OCI-M2 (cell line): Measurements from ENCODE around the gene C15orf40.
"Not testable (repeated sequence)": the region's sequence is repeated elsewhere in the genome, so short reads cannot be mapped to it uniquely, and the experiment has no call there.

ENCODE experiments used
- DNase-seq: peaks from one replicate; lab custom pipeline; 2025; ENCODE audit not compliant: unreplicated experiment; lab: John Stamatoyannopoulos, UW

The C15orf40 gene

DNA sequence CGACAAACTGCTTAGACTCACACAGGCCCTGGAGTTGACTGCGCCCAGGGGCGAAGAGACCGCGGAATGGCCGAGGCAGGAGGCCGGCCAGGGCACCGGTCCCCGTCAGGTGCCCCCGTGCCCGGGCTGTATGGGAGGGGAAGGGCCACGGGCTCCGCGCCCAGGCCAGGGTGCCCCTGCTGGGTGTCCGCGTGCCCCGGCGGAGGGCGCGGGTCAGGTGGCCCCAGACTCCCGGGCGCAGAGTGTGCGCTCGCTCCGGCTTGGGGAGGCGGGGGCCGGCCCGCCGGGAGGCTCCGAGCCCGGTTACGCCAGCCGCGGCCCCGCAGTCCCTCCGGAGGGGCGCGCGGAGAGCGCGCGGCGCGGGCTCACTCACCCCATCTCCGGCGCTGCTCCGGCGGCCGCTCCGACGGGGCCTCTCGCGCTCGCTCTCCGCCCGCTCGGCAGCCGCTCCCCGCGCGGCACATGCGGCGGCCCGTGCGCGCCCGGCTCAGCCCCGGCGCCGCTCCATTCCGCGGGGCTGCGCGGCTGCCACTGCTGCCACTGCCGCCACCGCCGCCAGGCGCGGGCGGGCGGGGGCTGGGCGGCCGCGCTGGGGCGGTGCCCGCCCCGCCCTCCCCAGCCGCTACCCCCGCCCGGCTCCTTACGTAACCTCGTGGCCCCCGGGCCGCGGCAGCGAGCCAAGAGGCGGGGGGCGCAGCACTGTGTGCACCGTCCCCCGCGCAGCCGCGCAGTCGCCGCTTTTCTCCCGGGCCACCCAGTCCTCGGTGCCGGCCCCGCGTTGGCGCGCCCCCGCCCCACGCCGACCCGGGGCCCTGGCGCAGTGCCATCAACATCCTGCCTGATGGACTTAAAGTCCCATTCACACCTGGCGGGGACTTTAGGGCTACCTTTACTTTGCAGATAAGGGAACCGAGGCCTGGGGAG, 59.0 kb downstream of the C15orf40 start, which contains the start of gene HOMER2:
HOMER2 (minus strand) TSS at position 563 of the 924 bp plus-strand sequence; CDS start at position 378, 185 bp downstream.
- DNase-seq, result no peak

DNA sequence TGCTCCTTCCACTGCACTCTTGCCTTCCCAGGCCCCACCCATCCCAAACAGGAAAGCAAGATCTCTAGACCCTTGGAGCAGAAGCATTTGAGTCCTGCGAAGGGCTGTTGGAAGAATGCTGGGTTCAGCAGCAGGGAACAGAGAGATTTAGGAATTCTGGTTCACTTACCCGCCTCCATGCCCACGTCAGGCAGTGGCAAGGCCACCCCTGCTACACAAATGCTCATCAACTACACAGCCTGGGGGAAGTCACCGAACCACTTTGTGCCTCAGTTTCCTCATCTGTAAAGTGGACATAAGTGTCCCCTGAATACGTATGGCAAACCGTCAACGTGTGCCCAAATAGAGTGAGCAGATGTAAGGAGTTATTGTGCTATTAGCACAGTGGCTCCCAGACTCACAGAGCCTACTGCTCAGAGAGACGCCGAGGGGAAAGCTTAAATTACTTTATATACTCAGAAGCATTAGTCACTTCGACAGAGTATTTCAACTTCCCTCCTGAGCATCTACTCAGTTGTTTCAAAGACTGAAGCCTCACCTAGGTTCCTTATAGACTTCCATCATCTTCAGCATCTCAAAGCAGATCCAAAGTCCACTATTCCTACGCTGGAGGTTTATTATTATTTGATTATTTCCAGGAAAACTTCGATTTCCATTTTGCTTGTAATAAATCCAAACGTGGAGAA, 59.8 kb downstream of the C15orf40 start:
- no peak for DNase-seq

DNA sequence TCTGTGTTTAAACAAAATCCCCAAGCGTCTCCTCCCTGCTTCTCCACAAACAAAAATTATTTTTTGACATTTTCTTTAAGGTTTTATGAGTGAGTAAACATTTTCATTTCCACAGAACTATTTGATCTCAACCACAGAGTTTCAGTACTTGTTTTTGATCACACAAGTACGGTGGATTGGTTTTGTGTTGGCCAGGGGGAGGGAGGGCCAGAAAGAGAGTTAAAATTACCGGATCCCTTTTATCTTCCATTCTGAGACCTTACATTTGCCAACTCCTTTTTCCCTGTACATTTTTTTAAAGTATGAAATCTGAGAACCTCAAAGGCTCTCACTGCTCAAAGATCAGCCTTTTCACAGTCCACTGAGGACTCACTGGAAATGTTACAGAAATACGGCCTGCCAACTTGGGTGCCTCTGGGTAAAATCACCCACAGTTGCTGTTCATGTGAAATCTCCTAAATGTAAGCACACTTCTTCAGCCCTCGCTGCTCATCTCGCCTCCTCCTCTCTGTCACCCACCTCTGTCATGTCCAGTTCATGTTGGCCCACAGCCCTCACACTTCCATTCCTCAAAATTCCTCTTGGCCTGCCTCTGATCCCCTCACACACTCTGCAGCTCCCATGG, 60.6 kb downstream of the C15orf40 start:
- DNase-seq, result no peak

DNA sequence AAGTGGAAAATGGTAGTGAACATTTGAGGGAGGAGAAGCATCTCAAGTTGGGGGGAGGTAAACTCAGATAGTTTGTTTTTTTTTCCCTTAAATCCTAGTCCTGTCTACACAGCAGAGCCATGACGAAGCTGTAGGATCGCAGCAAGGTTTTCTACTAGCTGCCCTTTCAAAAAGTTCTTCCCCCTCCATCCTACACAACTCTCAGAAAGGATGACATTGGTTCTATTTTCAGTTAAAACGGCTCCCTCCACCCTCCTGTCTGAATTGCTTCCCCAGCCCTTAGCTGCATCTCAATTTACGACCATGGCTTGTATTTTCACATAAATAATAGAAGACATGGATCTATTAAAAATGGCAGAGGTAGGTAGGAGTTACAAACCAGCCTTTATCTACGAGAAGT, 61.1 kb downstream of the C15orf40 start:
- no peak for DNase-seq

DNA sequence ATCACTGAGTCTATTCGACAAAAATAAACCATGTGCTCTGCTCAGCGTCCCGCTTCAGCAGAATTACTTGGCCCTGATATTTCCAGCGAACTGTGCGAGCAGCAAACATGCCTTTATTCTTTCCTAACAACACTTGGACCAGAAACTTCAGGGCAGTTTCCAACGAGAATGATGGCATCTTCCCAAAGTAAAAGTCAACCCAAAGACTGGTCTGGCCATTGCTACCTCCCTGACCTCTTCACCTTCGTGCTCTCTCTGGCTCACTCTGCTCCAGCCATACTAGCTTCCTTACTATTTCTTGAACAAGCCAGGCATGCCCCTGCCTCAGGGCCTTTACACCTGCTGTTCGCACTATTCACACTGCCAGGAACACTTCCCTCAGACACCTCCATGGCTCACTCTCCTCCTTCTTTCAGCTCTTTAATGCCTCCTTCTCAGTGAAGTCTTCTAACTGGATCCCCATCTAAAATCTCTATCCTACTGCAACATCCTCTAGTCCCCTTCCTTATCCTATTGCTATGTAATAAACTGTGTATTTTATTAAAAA, 65.2 kb downstream of the C15orf40 start:
- DNase-seq, result no peak

DNA sequence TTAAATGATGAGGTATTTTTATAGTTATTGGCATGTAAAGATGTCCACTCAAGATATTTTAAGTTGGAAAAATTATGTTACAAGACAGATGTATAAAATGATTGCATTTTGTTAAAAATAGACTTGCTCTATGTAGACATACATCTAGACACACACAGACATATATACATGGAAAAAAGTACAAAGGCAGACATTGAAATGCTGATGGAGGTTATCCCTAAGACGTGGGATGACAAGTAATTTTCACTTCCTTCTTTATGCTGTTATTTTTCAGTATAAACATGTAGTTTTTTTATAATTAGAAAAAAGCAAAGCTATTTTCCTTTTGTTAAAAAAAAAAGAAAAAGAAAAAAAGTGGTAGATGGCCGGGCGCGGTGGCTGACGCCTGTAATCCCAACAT, 66.1 kb downstream of the C15orf40 start:
- DNase-seq, result no peak

DNA sequence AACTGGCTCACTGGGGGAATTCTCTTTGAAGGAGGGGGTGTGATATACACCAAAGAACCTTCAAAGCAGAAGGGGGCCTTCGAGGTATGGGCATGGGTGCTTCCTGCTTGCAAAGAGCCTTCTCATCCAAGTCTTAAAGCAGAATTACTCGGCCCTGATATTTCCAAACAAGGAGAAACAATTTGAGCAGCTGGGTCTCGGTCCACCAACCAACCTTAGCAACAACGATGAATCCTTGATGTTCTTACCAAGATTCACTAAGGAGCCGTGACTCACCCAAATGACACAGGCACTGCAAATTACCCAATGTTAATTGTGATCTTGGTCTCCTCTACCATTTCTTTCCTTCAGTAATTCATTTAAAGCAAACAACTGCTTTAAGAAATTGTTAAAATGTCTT, 66.6 kb downstream of the C15orf40 start:
- DNase-seq, result no peak

DNA sequence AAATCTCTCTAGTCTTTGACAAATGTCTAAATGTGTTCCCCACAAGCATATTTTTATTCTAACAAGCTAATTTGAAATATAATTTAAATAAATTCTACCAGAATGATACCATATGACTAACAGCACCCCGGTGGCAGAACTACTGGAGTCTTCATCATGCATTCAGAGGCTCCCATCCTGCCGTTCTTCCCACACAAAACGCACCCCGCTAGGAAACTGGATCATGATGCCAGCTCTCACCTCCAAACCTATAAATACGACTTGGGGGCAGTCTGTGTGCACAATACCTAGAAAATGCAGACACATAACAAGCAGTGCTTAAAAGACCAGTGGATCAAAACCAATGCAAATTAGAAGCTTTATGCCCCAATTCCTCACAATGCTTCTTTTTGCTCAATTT, 67.4 kb downstream of the C15orf40 start:
- DNase-seq, result no peak

DNA sequence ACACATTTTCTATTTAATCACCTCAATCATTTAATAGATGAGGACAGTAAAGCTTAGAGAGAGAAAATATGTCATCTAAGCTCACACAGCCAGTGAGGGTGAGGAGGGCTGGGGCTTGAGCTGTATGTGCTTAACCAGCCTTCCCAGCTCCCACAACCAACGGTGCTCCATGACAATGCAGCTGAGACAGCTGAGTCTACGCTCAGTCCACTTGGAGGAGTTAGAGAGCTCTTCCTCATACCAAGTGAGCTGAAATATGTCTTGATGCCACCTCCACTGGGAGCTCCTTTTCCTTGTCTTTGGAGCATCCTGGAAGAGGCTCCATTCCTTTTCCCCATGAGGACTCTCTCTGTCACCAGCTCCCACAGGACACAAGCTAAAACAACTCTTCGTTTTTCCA, 68.3 kb downstream of the C15orf40 start:
- DNase-seq, result no peak

DNA sequence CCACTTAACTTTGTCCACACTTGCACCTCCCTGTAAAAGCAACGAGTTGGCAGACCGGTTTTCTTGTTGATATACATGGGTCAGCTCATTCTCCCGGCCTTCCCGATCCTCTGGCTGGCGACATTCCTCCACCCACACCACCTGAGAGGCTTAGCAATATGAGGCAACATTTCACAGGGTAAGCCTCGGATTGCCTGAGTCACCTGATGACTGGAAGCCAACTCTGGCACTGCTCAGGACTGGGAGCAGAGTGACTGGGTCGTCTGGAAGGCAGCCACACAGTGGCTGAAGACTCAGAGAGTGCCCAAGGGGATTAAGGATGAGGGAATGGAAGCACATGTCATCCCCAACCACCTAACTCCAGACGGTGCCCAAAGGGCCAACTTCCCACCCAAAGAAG, 68.7 kb downstream of the C15orf40 start:
- no peak for DNase-seq

DNA sequence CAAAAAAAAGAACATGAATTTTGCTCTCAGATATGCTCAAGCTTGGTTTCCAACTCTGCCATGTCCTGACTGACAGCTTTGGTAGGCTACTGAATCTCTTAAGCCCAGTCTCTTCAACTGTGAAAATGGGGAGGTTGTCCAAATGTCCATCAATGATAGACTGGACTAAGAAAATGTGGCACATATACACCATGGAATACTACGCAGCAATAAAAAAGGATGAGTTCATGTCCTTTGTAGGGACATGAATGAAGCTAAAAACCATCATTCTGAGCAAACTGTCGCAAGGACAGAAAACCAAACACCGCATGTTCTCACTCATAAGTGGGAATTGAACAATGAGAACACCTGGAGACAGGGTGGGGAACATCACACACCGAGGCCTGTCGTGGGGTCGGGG, 71.8 kb downstream of the C15orf40 start:
- DNase-seq, result not testable (repeated sequence)
